Measurements from ENCODE around the gene LHFPL3. TPM values are rescaled to one million over a fixed set of nuclear protein-coding genes. Genes with fewer than 3 reads are reported as not detected.

Gene LHFPL3
- total RNA-seq, 2 experiments from 2014 or later = not detected

DNA sequence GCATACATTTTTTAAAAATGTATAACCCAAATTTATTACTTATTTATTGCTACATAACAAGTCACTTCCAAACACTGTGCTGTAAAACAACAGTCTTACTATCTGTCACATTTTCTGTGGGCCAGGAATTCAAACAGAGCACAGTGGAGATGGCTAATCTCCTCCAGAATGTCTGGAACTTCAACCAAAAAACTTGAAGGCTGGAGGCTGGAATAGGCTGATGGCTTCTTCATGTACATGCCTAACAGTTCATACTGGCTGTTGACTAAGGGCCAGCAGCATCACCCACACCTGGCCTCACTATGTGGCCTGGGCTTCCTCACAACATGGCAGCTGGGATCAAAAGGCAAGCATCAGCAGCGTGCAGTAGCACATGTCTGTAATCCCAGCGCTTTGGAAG, 593.2 kb downstream of the LHFPL3 start:
- POLR2A ChIA-PET = no interaction called here
- TF ChIP-seq EZH2phosphoT487 (IDR thresholded peaks at IDR 0.05; ENCODE audit: borderline replicate concordance, low read depth, low read length) = no peak
- TF ChIP-seq CTCF (conservative IDR thresholded peaks at IDR 0.05; ENCODE audit: low read length) = no peak
- Histone ChIP-seq H3K9me2 (ENCODE audit: insufficient read depth, low read length) (no peaks in the 10 kb centered on the region), H3K27ac (ENCODE audit: low read depth, low read length, poor library complexity, severe bottlenecking) (no peak overlapping the region), H2AFZ (ENCODE audit: low read length) (no peak overlapping the region), H4K20me1 (ENCODE audit: insufficient read depth, low read length) (no peaks in the 10 kb centered on the region), H3K79me2 (ENCODE audit: insufficient read depth, low read depth, low read length) (no peaks in the 10 kb centered on the region), H3K9me3 (ENCODE audit: low read length) (no peaks in the 10 kb centered on the region), H3K4me1 (ENCODE audit: insufficient read depth, low read length, poor library complexity, severe bottlenecking) (peaks cover 11% of the 10 kb centered on the region), H3K36me3 (ENCODE audit: insufficient read depth, low read length) (no peaks in the 10 kb centered on the region), H3K4me2 (ENCODE audit: low read length) (no peak overlapping the region), H3K4me3 (ENCODE audit: low read depth, low read length, poor library complexity, severe bottlenecking) (no peak overlapping the region)
- CTCF ChIA-PET (ENCODE audit: unreplicated experiment) = interaction anchor here (0.6 to 2.3 kb wide), 5 partner anchors 38 to 671 kb away, joined by 3 to 8 read pairs (median 5); no protein-coding TSS in a partner anchor
- BruUV-seq (replicated peaks) = no TSS peak
- no peak for DNase-seq (ENCODE audit: low spot score)
- intact Hi-C loops (cut with micrococcal nuclease; ENCODE audit: unreplicated experiment) = loop anchor here (5.0 kb wide), 3 partner anchors 181 to 506 kb away; no protein-coding TSS in a partner anchor

DNA sequence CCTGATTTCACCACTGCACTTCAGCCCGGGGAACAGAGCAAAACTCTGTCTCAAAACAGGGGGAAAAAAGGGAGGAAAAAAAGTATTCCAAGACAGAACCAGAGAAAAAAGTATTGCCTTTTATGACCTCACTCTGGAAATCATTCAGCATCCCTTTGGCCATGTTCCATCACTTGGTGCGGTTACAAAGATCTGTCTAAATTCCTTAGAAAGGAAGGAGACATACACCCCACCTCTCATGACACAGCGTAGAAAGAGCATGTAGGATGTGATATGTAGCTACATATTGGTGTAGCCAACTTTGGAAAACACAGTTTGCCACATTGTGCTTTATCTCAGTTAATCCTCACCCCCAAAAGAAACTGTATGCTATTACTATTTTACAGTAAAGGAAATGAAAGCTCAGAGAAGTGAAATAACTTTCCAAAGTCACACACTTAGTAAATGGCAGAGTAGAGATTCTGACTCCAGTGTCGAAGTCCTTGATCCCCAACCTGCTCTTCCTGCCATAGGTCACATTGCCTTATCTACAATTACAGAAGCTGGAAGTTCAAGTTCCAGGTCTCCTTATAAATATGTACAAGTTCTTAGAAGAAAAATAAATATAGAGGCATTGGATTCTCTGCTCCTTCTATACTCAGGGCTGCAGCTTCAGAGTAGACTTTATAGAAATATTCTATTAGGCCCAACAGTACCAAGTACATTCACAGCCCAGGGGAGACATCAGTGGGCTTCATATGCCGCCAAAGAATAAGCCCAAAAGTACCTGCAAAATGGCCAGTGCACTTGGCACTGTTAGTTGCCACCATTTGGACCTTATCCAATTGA, 594.0 kb downstream of the LHFPL3 start:
- no peak for TF ChIP-seq EZH2phosphoT487 (IDR thresholded peaks at IDR 0.05; ENCODE audit: borderline replicate concordance, low read depth, low read length)
- TF ChIP-seq CTCF (conservative IDR thresholded peaks at IDR 0.05; ENCODE audit: low read length) = no peak
- ChIA-PET CTCF (ENCODE audit: unreplicated experiment) (interaction anchor here (0.9 to 1.4 kb wide), 4 partner anchors 21 to 59 kb away, joined by 3 to 8 read pairs (median 4); no protein-coding TSS in a partner anchor), POLR2A (interaction anchor here (0.5 to 1.1 kb wide), 4 partner anchors 16 to 120 kb away, joined by 3 to 4 read pairs (median 4); no protein-coding TSS in a partner anchor)
- H3K4me2 ChIP-seq (ENCODE audit: low read length) = no peak overlapping the region
- intact Hi-C loops (cut with micrococcal nuclease; ENCODE audit: unreplicated experiment) = loop anchor here (1.0 to 5.0 kb wide), 9 partner anchors 22 to 666 kb away; no protein-coding TSS in a partner anchor
- H3K36me3 ChIP-seq (ENCODE audit: insufficient read depth, low read length) = no peaks in the 10 kb centered on the region
- no peaks in the 10 kb centered on the region for H4K20me1 ChIP-seq (ENCODE audit: insufficient read depth, low read length)
- no TSS peak for BruUV-seq (replicated peaks)
- H3K4me3 ChIP-seq (ENCODE audit: low read depth, low read length, poor library complexity, severe bottlenecking) = no peak overlapping the region
- H3K79me2 ChIP-seq (ENCODE audit: insufficient read depth, low read depth, low read length) = no peaks in the 10 kb centered on the region
- H3K27ac ChIP-seq (ENCODE audit: low read depth, low read length, poor library complexity, severe bottlenecking) = no peak overlapping the region
- DNase-seq (ENCODE audit: low spot score) = no peak
- no peaks in the 10 kb centered on the region for H3K9me3 ChIP-seq (ENCODE audit: low read length)
- H3K4me1 ChIP-seq (ENCODE audit: insufficient read depth, low read length, poor library complexity, severe bottlenecking) = peaks cover 11% of the 10 kb centered on the region
- no peaks in the 10 kb centered on the region for H3K9me2 ChIP-seq (ENCODE audit: insufficient read depth, low read length)
- H2AFZ ChIP-seq (ENCODE audit: low read length) = peak overlapping the region; percentile 5; the same call in 1 of the 2 replicates

All from OCI-LY7 (cell line).